ENCODE results near the gene S100A1. TPM values are rescaled to one million over a fixed set of nuclear protein-coding genes. Genes with fewer than 3 reads are reported as not detected.

Gene S100A1
- total RNA-seq, 1 experiment from 2014 or later: not detected

DNA sequence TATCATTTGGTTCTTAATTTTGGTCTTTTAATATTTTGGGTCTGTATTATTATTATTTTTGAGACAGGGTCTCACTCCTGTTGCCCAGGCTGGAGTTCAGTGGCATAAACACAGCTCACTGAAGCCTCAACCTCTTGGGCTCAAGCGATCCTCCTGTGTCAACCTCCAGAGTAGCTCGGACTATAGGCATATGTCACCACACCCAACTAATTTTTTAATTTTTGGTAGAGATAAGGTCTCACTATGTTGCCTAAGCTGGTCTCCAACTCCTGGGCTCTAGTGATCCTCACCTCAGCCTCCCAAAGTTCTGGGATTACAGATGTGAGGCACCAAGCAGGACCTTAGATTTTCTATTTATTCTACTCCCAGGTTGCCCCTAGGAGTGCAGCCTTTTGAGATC lies 45.3 kb downstream of the S100A1 start:
- H3K27me3 ChIP-seq (ENCODE audit: insufficient read depth, low read length): no peaks in the 10 kb centered on the region; the same call in 1 of the 2 replicates
- H2BK20ac ChIP-seq (ENCODE audit: low read depth, low read length, poor library complexity, severe bottlenecking): no peak overlapping the region
- no peak for TF ChIP-seq CTCF (conservative IDR thresholded peaks at IDR 0.05)
- no peak overlapping the region for H3K14ac ChIP-seq (ENCODE audit: insufficient read depth, low read length)
- no peak overlapping the region for H4K5ac ChIP-seq (ENCODE audit: insufficient read length, low read depth, low read length)
- H3K9me3 ChIP-seq (ENCODE audit: control insufficient read depth, low read depth, low read length): no peaks in the 10 kb centered on the region
- H3K27me3 Mint-ChIP-seq (ENCODE audit: low read depth): peaks cover 10% of the 10 kb centered on the region
- no peaks in the 10 kb centered on the region for H3K9me3 Mint-ChIP-seq
- H4K8ac ChIP-seq (replicated peaks; ENCODE audit: insufficient read length, low read depth, low read length): no peak overlapping the region
- H4K91ac ChIP-seq (ENCODE audit: insufficient read length, low read depth, low read length): no peak overlapping the region
- H2BK12ac ChIP-seq (ENCODE audit: insufficient read length, low read depth, low read length): no peak overlapping the region
- no peak overlapping the region for H3K27ac Mint-ChIP-seq
- H3K79me2 ChIP-seq (ENCODE audit: insufficient read depth, low read length): peaks cover 15% of the 10 kb centered on the region
- no peak overlapping the region for H2BK5ac ChIP-seq (ENCODE audit: insufficient read length, low read length)
- no peak overlapping the region for H3K23ac ChIP-seq (ENCODE audit: insufficient read length, low read depth, low read length)
- no peak overlapping the region for H3K27ac ChIP-seq (ENCODE audit: insufficient read length, low read depth, low read length)
- no peaks in the 10 kb centered on the region for H3K4me1 ChIP-seq (ENCODE audit: insufficient read depth, low read length)
- no peak overlapping the region for H2AFZ ChIP-seq (ENCODE audit: low read length)
- H2BK120ac ChIP-seq (ENCODE audit: low read depth, low read length, poor library complexity, severe bottlenecking): no peak overlapping the region
- H3K18ac ChIP-seq (ENCODE audit: insufficient read length, low read depth, low read length): no peak overlapping the region
- H4K20me1 ChIP-seq (ENCODE audit: control insufficient read depth, insufficient read depth, insufficient read length): no peaks in the 10 kb centered on the region
- no peak for DNase-seq
- WGBS (ENCODE audit: extremely low coverage, insufficient read length, low lambda C conversion rate): no CpG with 5 or more reads among the region's 2 CpGs
- no peak overlapping the region for H3K4ac ChIP-seq (ENCODE audit: low read depth, low read length)
- no peak overlapping the region for H2AK5ac ChIP-seq (ENCODE audit: insufficient read length, low read length)
- H3K23me2 ChIP-seq (ENCODE audit: insufficient read length, low read depth, low read length, poor library complexity, severe bottlenecking): peaks cover 19% of the 10 kb centered on the region
- H3K56ac ChIP-seq (ENCODE audit: insufficient read length, low read depth, low read length): no peak overlapping the region
- no peak overlapping the region for H3K9ac ChIP-seq (ENCODE audit: extremely low read depth, insufficient read length, low read length)
- H3K36me3 Mint-ChIP-seq (ENCODE audit: insufficient read depth in 1 of 3, low read depth in 3 of 3): peaks cover 0 to 18% (median 18%) of the 10 kb centered on the region in 3 experiments; a peak in 4 of 7 replicates
- H3K4me3 Mint-ChIP-seq: no peak overlapping the region
- no peak overlapping the region for H2BK15ac ChIP-seq (ENCODE audit: low read depth, low read length)
- H3T11ph ChIP-seq (ENCODE audit: low read length): no peak overlapping the region
- H3K79me1 ChIP-seq (ENCODE audit: insufficient read depth, low read depth, low read length, poor library complexity, severe bottlenecking): peaks cover 13% of the 10 kb centered on the region
- peaks cover 15 to 22% of the 10 kb centered on the region in 2 experiments for H3K4me1 Mint-ChIP-seq
- no peak overlapping the region for H3K4me2 ChIP-seq (ENCODE audit: insufficient read depth, insufficient read length, low read length)

Data from H9 (cell line).